Ishikawa (cell line): ENCODE results near the gene LTB4R2.

Experiments
- EGR1 ChIP-seq: IDR thresholded peaks from 2 replicates; pipeline ENCODE4 v1.6.1; 2012
- MAX ChIP-seq: IDR thresholded peaks from 2 replicates; pipeline ENCODE4 v1.6.1; 2012
- NFIC ChIP-seq: IDR thresholded peaks from 2 replicates; pipeline ENCODE4 v1.6.1; 2012
- RAD21 ChIP-seq: IDR thresholded peaks from 2 replicates; pipeline ENCODE4 v1.6.1; 2012; ENCODE audit warnings: low read depth
- USF1 ChIP-seq: IDR thresholded peaks from 2 replicates; pipeline ENCODE4 v1.6.1; 2012
- YY1 ChIP-seq: IDR thresholded peaks from 2 replicates; pipeline ENCODE4 v1.6.1; 2012; ENCODE audit warnings: low read depth

GRCh38 chr14:24361326-24361725 is 51.4 kb downstream of the LTB4R2 start:
- TF ChIP-seq USF1 (no peak), RAD21 (no peak), MAX (no peak), YY1 (no peak), EGR1 (no peak), NFIC (no peak)
